Measurements from ENCODE around the gene YWHAE. TPM values are rescaled to one million over a fixed set of nuclear protein-coding genes. Genes with fewer than 3 reads are reported as not detected.

YWHAE gene
- total RNA-seq, 1 experiment from 2014 or later: 1,033 TPM

DNA sequence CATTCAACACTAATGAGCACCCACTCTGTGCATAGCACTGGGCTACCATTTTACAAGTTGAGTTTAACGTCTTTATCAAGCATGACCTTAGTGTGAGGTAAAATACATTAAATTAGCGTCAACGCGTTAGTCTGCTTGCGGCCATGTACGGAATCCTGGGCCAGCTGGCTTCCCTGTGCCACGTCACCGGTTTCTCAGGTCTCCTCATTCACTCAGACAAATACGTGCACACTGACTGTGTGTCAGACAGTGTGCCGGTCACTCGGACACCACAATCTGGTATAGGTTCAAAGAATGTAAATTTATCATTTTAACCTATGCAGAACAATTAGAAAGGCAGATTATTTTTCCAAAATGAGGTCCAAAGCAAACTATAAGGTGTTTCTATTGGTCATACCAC, 21.4 kb upstream of the YWHAE start (continued):
- TF ChIP-seq, protein P1, sequence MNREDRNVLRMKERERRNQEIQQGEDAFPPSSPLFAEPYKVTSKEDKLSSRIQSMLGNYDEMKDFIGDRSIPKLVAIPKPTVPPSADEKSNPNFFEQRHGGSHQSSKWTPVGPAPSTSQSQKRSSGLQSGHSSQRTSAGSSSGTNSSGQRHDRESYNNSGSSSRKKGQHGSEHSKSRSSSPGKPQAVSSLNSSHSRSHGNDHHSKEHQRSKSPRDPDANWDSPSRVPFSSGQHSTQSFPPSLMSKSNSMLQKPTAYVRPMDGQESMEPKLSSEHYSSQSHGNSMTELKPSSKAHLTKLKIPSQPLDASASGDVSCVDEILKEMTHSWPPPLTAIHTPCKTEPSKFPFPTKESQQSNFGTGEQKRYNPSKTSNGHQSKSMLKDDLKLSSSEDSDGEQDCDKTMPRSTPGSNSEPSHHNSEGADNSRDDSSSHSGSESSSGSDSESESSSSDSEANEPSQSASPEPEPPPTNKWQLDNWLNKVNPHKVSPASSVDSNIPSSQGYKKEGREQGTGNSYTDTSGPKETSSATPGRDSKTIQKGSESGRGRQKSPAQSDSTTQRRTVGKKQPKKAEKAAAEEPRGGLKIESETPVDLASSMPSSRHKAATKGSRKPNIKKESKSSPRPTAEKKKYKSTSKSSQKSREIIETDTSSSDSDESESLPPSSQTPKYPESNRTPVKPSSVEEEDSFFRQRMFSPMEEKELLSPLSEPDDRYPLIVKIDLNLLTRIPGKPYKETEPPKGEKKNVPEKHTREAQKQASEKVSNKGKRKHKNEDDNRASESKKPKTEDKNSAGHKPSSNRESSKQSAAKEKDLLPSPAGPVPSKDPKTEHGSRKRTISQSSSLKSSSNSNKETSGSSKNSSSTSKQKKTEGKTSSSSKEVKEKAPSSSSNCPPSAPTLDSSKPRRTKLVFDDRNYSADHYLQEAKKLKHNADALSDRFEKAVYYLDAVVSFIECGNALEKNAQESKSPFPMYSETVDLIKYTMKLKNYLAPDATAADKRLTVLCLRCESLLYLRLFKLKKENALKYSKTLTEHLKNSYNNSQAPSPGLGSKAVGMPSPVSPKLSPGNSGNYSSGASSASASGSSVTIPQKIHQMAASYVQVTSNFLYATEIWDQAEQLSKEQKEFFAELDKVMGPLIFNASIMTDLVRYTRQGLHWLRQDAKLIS (CRISPR knock-in tag; IDR thresholded peaks at IDR 0.05; ENCODE audit: borderline replicate concordance): no peak
- TF ChIP-seq ZNF121 (CRISPR knock-in tag; IDR thresholded peaks at IDR 0.05) (no peak), GTF2I (CRISPR knock-in tag; conservative IDR thresholded peaks at IDR 0.05) (no peak)

DNA sequence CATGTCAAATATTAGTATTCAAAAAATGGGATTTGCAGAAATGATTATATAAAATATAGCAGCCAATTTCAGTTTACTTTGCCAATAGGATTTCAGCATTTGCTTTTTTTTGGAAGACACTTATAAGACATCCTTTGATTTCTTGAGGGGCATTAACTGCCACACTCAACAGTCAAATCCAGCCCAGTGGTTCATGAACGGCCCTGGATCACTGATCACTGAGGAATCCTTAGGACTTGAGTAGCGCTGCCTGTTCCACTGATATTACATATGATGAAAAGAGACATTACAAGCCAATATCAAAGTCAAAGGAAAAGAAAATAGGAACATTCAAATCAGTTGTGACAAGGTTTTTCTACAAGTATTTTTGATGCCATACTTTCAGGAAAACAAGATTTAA, 21.0 kb upstream of the YWHAE start:
- H3K27ac Mint-ChIP-seq: no peak overlapping the region

DNA sequence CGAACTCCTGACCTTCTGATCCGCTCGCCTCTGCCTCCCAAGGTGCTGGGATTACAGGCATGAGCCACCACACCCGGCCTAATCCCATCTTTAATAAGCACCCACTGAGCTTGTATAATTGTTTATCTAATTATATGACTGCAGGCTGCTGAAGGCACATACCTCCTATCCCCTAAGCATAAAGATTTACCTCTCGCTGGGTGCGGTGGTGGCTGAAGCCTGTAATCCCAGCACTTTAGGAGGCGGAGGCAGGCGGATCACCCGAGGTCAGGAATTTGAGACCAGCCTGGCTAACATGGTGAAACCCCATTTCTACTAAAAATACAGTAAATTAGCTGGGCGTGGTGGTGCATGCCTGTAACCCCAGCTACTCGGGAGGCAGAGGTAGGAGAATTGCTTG, 20.1 kb upstream of the YWHAE start:
- Mint-ChIP-seq H3K9me3 (no peaks in the 10 kb centered on the region), H3K4me1 (no peaks in the 10 kb centered on the region), H3K27ac (no peak overlapping the region), H3K27me3 (ENCODE audit: low read depth) (no peaks in the 10 kb centered on the region), H3K4me3 (no peak overlapping the region), H3K36me3 (peaks cover 27% of the 10 kb centered on the region)
- ChIA-PET CTCF (interaction anchor here (1.7 kb wide), 1 partner anchor 55 kb away, joined by 4 read pairs; no protein-coding TSS in a partner anchor), POLR2A (no interaction called here)
- DNase-seq (ENCODE audit: low spot score) (no peak), ATAC-seq (no peak)
- TF ChIP-seq GTF2I (CRISPR knock-in tag; conservative IDR thresholded peaks at IDR 0.05): no peak
- TF ChIP-seq, protein P2, sequence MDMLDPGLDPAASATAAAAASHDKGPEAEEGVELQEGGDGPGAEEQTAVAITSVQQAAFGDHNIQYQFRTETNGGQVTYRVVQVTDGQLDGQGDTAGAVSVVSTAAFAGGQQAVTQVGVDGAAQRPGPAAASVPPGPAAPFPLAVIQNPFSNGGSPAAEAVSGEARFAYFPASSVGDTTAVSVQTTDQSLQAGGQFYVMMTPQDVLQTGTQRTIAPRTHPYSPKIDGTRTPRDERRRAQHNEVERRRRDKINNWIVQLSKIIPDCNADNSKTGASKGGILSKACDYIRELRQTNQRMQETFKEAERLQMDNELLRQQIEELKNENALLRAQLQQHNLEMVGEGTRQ (CRISPR knock-in tag; IDR thresholded peaks at IDR 0.05): no peak
- TF ChIP-seq, protein P3, sequence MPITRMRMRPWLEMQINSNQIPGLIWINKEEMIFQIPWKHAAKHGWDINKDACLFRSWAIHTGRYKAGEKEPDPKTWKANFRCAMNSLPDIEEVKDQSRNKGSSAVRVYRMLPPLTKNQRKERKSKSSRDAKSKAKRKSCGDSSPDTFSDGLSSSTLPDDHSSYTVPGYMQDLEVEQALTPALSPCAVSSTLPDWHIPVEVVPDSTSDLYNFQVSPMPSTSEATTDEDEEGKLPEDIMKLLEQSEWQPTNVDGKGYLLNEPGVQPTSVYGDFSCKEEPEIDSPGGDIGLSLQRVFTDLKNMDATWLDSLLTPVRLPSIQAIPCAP (CRISPR knock-in tag; IDR thresholded peaks at IDR 0.05): no peak
- TF ChIP-seq, protein P4, sequence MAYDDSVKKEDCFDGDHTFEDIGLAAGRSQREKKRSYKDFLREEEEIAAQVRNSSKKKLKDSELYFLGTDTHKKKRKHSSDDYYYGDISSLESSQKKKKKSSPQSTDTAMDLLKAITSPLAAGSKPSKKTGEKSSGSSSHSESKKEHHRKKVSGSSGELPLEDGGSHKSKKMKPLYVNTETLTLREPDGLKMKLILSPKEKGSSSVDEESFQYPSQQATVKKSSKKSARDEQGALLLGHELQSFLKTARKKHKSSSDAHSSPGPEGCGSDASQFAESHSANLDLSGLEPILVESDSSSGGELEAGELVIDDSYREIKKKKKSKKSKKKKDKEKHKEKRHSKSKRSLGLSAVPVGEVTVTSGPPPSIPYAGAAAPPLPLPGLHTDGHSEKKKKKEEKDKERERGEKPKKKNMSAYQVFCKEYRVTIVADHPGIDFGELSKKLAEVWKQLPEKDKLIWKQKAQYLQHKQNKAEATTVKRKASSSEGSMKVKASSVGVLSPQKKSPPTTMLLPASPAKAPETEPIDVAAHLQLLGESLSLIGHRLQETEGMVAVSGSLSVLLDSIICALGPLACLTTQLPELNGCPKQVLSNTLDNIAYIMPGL (CRISPR knock-in tag; IDR thresholded peaks at IDR 0.05): no peak
- TF ChIP-seq, protein P5, sequence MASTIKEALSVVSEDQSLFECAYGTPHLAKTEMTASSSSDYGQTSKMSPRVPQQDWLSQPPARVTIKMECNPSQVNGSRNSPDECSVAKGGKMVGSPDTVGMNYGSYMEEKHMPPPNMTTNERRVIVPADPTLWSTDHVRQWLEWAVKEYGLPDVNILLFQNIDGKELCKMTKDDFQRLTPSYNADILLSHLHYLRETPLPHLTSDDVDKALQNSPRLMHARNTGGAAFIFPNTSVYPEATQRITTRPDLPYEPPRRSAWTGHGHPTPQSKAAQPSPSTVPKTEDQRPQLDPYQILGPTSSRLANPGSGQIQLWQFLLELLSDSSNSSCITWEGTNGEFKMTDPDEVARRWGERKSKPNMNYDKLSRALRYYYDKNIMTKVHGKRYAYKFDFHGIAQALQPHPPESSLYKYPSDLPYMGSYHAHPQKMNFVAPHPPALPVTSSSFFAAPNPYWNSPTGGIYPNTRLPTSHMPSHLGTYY (CRISPR knock-in tag; IDR thresholded peaks at IDR 0.05): no peak
- no peak for TF ChIP-seq FOXP1 (CRISPR knock-in tag; IDR thresholded peaks at IDR 0.05; ENCODE audit: borderline replicate concordance)

More for the DNA sequence above, 21.0 kb upstream of the YWHAE start:
- ATAC-seq (no peak), DNase-seq (ENCODE audit: low spot score) (no peak)
- Mint-ChIP-seq H3K9me3 (no peaks in the 10 kb centered on the region), H3K27me3 (ENCODE audit: low read depth) (no peaks in the 10 kb centered on the region), H3K36me3 (peaks cover 35% of the 10 kb centered on the region), H3K4me3 (no peak overlapping the region), H3K4me1 (no peaks in the 10 kb centered on the region)
- ChIA-PET POLR2A (no interaction called here), CTCF (no interaction called here)
- no peak for TF ChIP-seq CREB1 (CRISPR knock-in tag; IDR thresholded peaks at IDR 0.05)
- TF ChIP-seq SMAD4 (CRISPR knock-in tag; IDR thresholded peaks at IDR 0.05): no peak
- TF ChIP-seq CREM (CRISPR knock-in tag; IDR thresholded peaks at IDR 0.05): no peak
- TF ChIP-seq, protein P5 (CRISPR knock-in tag; IDR thresholded peaks at IDR 0.05): no peak
- TF ChIP-seq SOX15 (CRISPR knock-in tag; IDR thresholded peaks at IDR 0.05): no peak
- TF ChIP-seq ATF1 (CRISPR knock-in tag; IDR thresholded peaks at IDR 0.05): no peak
- TF ChIP-seq NFATC4 (CRISPR knock-in tag; IDR thresholded peaks at IDR 0.05): no peak
- no peak for TF ChIP-seq CBFB (CRISPR knock-in tag; IDR thresholded peaks at IDR 0.05; ENCODE audit: low read depth)
- TF ChIP-seq NR2C2 (CRISPR knock-in tag; IDR thresholded peaks at IDR 0.05): no peak
- TF ChIP-seq GRHL2 (CRISPR knock-in tag; IDR thresholded peaks at IDR 0.05; ENCODE audit: insufficient replicate concordance, severe bottlenecking): no peak
- no peak for TF ChIP-seq ZNF121 (CRISPR knock-in tag; IDR thresholded peaks at IDR 0.05)
- TF ChIP-seq, protein P6, sequence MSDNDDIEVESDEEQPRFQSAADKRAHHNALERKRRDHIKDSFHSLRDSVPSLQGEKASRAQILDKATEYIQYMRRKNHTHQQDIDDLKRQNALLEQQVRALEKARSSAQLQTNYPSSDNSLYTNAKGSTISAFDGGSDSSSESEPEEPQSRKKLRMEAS (CRISPR knock-in tag; IDR thresholded peaks at IDR 0.05): no peak
- TF ChIP-seq, protein P7, sequence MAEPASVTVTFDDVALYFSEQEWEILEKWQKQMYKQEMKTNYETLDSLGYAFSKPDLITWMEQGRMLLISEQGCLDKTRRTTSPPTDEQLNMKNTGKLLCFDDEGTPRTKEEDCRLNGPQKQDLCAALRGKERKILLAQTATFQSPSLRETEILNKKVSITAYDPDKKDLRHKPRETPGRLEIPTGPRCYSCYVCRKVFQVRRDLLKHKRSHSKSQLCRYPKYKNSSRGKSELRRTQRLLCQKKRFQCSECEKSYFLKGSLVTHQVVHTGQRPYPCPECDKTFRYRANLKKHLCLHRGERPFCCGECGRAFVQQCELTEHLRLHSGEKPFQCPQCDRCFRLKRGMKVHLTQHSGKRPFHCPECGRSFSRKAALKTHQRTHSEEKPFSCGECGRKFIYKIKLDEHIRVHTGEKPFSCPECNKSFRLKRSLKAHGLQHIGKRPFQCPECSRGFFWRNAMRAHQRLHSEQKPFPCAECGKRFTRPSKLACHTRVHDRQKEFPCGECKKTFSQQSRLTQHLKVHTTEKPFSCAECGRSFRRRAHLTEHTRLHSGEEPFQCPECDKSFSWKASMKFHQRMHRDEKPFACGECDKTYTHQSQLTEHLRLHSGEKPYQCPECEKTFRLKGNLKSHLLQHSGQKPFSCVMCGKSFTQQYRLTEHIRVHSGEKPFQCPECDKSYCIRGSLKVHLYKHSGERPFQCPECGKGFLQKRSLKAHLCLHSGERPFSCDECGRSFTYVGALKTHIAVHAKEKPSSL (CRISPR knock-in tag; conservative IDR thresholded peaks at IDR 0.05): no peak
- TF ChIP-seq PRRX2 (CRISPR knock-in tag; IDR thresholded peaks at IDR 0.05): no peak
- no peak for TF ChIP-seq ZNF396 (CRISPR knock-in tag; IDR thresholded peaks at IDR 0.05; ENCODE audit: borderline replicate concordance)
- TF ChIP-seq, protein P8, sequence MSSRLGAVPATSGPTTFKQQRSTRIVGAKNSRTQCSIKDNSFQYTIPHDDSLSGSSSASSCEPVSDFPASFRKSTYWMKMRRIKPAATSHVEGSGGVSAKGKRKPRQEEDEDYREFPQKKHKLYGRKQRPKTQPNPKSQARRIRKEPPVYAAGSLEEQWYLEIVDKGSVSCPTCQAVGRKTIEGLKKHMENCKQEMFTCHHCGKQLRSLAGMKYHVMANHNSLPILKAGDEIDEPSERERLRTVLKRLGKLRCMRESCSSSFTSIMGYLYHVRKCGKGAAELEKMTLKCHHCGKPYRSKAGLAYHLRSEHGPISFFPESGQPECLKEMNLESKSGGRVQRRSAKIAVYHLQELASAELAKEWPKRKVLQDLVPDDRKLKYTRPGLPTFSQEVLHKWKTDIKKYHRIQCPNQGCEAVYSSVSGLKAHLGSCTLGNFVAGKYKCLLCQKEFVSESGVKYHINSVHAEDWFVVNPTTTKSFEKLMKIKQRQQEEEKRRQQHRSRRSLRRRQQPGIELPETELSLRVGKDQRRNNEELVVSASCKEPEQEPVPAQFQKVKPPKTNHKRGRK (CRISPR knock-in tag; IDR thresholded peaks at IDR 0.05; ENCODE audit: borderline replicate concordance): no peak
- TF ChIP-seq ZNF416 (CRISPR knock-in tag; IDR thresholded peaks at IDR 0.05): no peak
- TF ChIP-seq ZNF263 (CRISPR knock-in tag; IDR thresholded peaks at IDR 0.05; ENCODE audit: low read depth): no peak
- no peak for TF ChIP-seq ZNF138 (CRISPR knock-in tag; conservative IDR thresholded peaks at IDR 0.05)
- no peak for TF ChIP-seq FOXK1 (CRISPR knock-in tag; IDR thresholded peaks at IDR 0.05)

Measured in WTC11 (cell line).